PC-3 (cell line): ENCODE measurements around the gene PGBD5.

ENCODE experiments used
- EZH2 ChIP-seq: fragments of 300-600 bp; sonication (generic); IDR thresholded peaks from one replicate; pipeline ENCODE4 v1.6.1; 2017; ENCODE audit warnings: antibody characterized with exemption, mild to moderate bottlenecking, low read length; ENCODE audit not compliant: unreplicated experiment
- EZH2phosphoT487 ChIP-seq: fragments of 300-600 bp; sonication (generic); IDR thresholded peaks from 2 replicates; pipeline ENCODE4 v1.6.1; 2018; ENCODE audit warnings: mild to moderate bottlenecking, antibody characterized with exemption, low read length, borderline replicate concordance
- TF ChIP-seq, protein P1 (sequence below): fragments of 300-600 bp; sonication (generic); conservative IDR thresholded peaks from 2 replicates; pipeline ENCODE4 v1.5.1; 2017; ENCODE audit warnings: antibody characterized with exemption, low read depth, mild to moderate bottlenecking, low read length

DNA sequence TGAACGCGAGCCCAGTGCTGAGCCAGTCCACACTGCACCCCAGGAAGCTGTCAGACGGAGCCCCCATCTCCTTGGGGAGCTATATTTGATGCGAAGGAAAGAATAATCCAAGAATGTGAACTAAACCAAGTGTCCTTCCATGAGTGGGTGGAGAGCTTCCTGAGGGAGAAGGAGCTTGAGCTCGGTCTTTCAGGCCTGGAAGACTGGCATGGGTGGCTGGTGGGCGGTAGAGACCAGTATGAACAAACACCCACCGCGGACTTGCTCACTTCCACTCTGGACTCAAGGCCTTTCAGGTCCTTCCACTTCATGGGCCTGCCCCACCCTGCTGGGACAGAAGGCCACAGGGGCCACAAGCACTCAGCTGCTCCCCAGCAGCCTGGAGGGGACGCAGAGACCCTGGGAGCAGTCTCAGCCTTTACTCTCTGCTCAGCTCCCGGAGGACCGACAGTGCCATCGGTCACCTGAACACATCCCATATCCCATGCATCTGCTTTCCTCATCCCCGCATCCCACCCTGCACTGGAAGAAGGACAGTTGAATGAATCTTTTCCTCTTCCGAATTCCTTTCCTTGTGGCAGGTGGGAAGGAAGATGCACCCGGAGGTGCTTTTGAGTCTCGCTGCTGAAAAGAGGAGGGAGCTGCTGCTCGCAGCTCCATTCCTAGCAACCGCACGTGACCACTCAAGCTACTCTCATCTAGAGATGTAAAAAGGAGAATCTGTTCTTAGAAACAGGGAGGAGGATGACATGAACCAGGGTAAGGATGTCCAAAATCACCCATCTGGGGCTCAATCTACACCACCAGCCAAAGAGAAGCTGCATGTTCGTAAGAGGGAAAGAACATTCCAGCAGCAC lies 92.3 kb downstream of the PGBD5 start:
- no peak for TF ChIP-seq EZH2
- TF ChIP-seq, protein P1, sequence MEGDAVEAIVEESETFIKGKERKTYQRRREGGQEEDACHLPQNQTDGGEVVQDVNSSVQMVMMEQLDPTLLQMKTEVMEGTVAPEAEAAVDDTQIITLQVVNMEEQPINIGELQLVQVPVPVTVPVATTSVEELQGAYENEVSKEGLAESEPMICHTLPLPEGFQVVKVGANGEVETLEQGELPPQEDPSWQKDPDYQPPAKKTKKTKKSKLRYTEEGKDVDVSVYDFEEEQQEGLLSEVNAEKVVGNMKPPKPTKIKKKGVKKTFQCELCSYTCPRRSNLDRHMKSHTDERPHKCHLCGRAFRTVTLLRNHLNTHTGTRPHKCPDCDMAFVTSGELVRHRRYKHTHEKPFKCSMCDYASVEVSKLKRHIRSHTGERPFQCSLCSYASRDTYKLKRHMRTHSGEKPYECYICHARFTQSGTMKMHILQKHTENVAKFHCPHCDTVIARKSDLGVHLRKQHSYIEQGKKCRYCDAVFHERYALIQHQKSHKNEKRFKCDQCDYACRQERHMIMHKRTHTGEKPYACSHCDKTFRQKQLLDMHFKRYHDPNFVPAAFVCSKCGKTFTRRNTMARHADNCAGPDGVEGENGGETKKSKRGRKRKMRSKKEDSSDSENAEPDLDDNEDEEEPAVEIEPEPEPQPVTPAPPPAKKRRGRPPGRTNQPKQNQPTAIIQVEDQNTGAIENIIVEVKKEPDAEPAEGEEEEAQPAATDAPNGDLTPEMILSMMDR, result no peak
- no peak for TF ChIP-seq EZH2phosphoT487
